ENCODE data around the gene PTPN3.

PTPN3 gene

DNA sequence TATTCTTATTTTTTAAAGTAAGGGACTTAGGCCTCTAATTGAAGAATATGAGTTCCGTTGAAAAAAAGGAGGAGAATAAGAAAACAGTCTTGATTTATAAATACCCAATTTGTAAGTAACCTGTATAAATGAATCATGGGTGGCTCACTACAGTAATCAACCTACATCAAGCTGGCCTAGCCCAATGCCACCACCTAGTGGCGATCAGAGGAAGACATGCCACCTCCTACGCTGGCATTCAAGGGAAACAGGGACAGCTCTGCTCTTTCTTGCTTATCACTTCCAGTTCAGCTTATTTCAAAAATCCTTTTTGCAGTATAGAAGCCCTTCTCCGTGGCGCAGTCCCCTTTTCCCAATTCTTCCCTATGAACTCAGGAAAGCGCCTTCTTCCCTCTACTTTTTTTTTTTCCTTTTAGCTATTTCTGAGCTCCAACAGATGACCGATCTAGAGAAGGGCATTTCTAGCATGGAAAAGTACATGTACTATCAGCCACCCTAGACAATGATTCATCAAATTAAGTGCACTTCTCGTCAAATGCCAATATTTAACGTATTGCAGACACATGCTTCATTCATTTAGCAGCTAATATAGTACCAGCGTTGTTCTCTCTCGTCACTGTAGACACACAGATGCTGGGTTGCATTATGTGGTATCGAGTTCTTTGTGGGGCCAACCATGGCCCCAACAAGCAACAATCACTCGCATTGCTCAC, 28.3 kb downstream of the PTPN3 start:
- TF ChIP-seq ARNTL (CRISPR knock-in tag; IDR thresholded peaks at IDR 0.05; ENCODE audit: borderline replicate concordance, low read depth) = no peak
- TF ChIP-seq ZFP30 (CRISPR knock-in tag; IDR thresholded peaks at IDR 0.05) = no peak
- no peak for TF ChIP-seq CSDC2 (CRISPR knock-in tag; IDR thresholded peaks at IDR 0.05)
- no peak for TF ChIP-seq ZC3H10 (CRISPR knock-in tag; IDR thresholded peaks at IDR 0.05)
- TF ChIP-seq PPARA (CRISPR knock-in tag; IDR thresholded peaks at IDR 0.05; ENCODE audit: borderline replicate concordance) = no peak
- peak; percentile 63 for TF ChIP-seq ISL1 (CRISPR knock-in tag; IDR thresholded peaks at IDR 0.05)
- no peak for TF ChIP-seq TCF4 (CRISPR knock-in tag; IDR thresholded peaks at IDR 0.05; ENCODE audit: borderline replicate concordance)
- TF ChIP-seq ZFP3 (CRISPR knock-in tag; IDR thresholded peaks at IDR 0.05) = no peak
- ATAC-seq = peak; percentile 99

GRCh38 chr9:109468927-109469326, 29.2 kb downstream of the PTPN3 start:
- TF ChIP-seq CSDC2 (CRISPR knock-in tag; IDR thresholded peaks at IDR 0.05) = no peak
- TF ChIP-seq, protein P1, sequence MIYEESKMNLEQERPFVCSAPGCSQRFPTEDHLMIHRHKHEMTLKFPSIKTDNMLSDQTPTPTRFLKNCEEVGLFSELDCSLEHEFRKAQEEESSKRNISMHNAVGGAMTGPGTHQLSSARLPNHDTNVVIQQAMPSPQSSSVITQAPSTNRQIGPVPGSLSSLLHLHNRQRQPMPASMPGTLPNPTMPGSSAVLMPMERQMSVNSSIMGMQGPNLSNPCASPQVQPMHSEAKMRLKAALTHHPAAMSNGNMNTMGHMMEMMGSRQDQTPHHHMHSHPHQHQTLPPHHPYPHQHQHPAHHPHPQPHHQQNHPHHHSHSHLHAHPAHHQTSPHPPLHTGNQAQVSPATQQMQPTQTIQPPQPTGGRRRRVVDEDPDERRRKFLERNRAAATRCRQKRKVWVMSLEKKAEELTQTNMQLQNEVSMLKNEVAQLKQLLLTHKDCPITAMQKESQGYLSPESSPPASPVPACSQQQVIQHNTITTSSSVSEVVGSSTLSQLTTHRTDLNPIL (CRISPR knock-in tag; IDR thresholded peaks at IDR 0.05; ENCODE audit: low read depth) = no peak
- no peak for TF ChIP-seq ZNF70 (CRISPR knock-in tag; IDR thresholded peaks at IDR 0.05)
- TF ChIP-seq RARB (CRISPR knock-in tag; IDR thresholded peaks at IDR 0.05) = no peak
- no peak for ATAC-seq

GRCh38 chr9:109467936-109468335, 30.2 kb downstream of the PTPN3 start:
- ATAC-seq = no peak
- TF ChIP-seq TCF4 (CRISPR knock-in tag; IDR thresholded peaks at IDR 0.05; ENCODE audit: borderline replicate concordance) = no peak
- TF ChIP-seq POU6F1 (CRISPR knock-in tag; IDR thresholded peaks at IDR 0.05; ENCODE audit: borderline replicate concordance, low read depth) = no peak
- TF ChIP-seq TSHZ2 (CRISPR knock-in tag; IDR thresholded peaks at IDR 0.05) = no peak
- TF ChIP-seq ESRRG (CRISPR knock-in tag; IDR thresholded peaks at IDR 0.05) = no peak
- TF ChIP-seq, protein P1 (CRISPR knock-in tag; IDR thresholded peaks at IDR 0.05; ENCODE audit: low read depth) = no peak
- no peak for TF ChIP-seq SNAI2 (CRISPR knock-in tag; IDR thresholded peaks at IDR 0.05)
- TF ChIP-seq CSDC2 (CRISPR knock-in tag; IDR thresholded peaks at IDR 0.05) = no peak
- no peak for TF ChIP-seq ZC3H10 (CRISPR knock-in tag; IDR thresholded peaks at IDR 0.05)
- no peak for TF ChIP-seq ARNTL (CRISPR knock-in tag; IDR thresholded peaks at IDR 0.05; ENCODE audit: borderline replicate concordance, low read depth)
- no peak for TF ChIP-seq ZFP30 (CRISPR knock-in tag; IDR thresholded peaks at IDR 0.05)
- no peak for TF ChIP-seq ZFP3 (CRISPR knock-in tag; IDR thresholded peaks at IDR 0.05)
- TF ChIP-seq CSRNP3 (CRISPR knock-in tag; IDR thresholded peaks at IDR 0.05) = no peak
- TF ChIP-seq PATZ1 (CRISPR knock-in tag; IDR thresholded peaks at IDR 0.05; ENCODE audit: borderline replicate concordance) = no peak
- TF ChIP-seq ZNF70 (CRISPR knock-in tag; IDR thresholded peaks at IDR 0.05) = no peak
- no peak for TF ChIP-seq RARB (CRISPR knock-in tag; IDR thresholded peaks at IDR 0.05)
- TF ChIP-seq ZNF565 (CRISPR knock-in tag; conservative IDR thresholded peaks at IDR 0.05; ENCODE audit: low read depth) = no peak
- TF ChIP-seq TOX (CRISPR knock-in tag; IDR thresholded peaks at IDR 0.05; ENCODE audit: borderline replicate concordance) = no peak
